CD4-positive, alpha-beta memory T cell (primary cell): Measurements from ENCODE around the gene CAMTA1. TPM values are rescaled to one million over a fixed set of nuclear protein-coding genes. Genes with fewer than 3 reads are reported as not detected.

Experiments used
- CTCF ChIA-PET: fragments of 350-600 bp; sonication (Branson Sonifier 250); formaldehyde crosslinking; loops from one replicate; lab custom pipeline; 2021; ENCODE audit warnings: inconsistent platforms; ENCODE audit not compliant: partially characterized antibody; lab: Charles Lee
- POLR2A ChIA-PET: fragments of 350-600 bp; sonication (Branson Sonifier 250); formaldehyde crosslinking; loops from one replicate; lab custom pipeline; 2021; ENCODE audit not compliant: partially characterized antibody; lab: Charles Lee
- DNase-seq, 5 donors: peaks; one replicate each; pipeline versions ENCODE4 v3.0.0 to v3.0.0-alpha.2; 2020 to 2022; ENCODE audit warnings: mixed read lengths in 1 of 5
- H3K27ac ChIP-seq: one replicate; pipeline ENCODE4 v1.7.0; 2013; ENCODE audit warnings: low read depth, low read length
- H3K27me3 ChIP-seq: 2 replicates; pipeline ENCODE4 v1.7.0; 2013; ENCODE audit warnings: mild to moderate bottlenecking, low read length, moderate library complexity; ENCODE audit not compliant: insufficient read depth
- H3K36me3 ChIP-seq: 2 replicates; pipeline ENCODE4 v1.7.0; 2013; ENCODE audit warnings: mild to moderate bottlenecking, low read length, moderate library complexity; ENCODE audit not compliant: insufficient read depth
- H3K4me1 ChIP-seq: 2 replicates; pipeline ENCODE4 v1.7.0; 2013; ENCODE audit warnings: mild to moderate bottlenecking, low read length, moderate library complexity; ENCODE audit not compliant: insufficient read depth
- H3K4me3 ChIP-seq, 2 donors: one replicate each; pipeline ENCODE4 v1.7.0; 2013; ENCODE audit warnings: low read length in 2 of 2, mild to moderate bottlenecking in 1 of 2
- H3K9me3 ChIP-seq, 2 donors: one replicate each; pipeline ENCODE4 v1.7.0; 2013; ENCODE audit warnings: low read length in 2 of 2, control low read depth in 1 of 2; ENCODE audit not compliant: control insufficient read depth in 1 of 2
- H3K27ac Mint-ChIP-seq, 7 donors: one replicate each; pipeline ENCODE4 v1.8.0; 2020 to 2021; ENCODE audit warnings: mixed read lengths in 7 of 7, mild to moderate bottlenecking in 6 of 7, inconsistent platforms in 3 of 7, moderate library complexity in 3 of 7
- H3K27me3 Mint-ChIP-seq, 2 donors: one replicate each; pipeline ENCODE4 v1.8.0; 2020 to 2021; ENCODE audit warnings: mixed read lengths in 2 of 2
- H3K36me3 Mint-ChIP-seq, 2 donors: one replicate each; pipeline ENCODE4 v1.8.0; 2020 to 2021; ENCODE audit warnings: mixed read lengths in 2 of 2, inconsistent platforms in 1 of 2, mild to moderate bottlenecking in 1 of 2
- H3K4me1 Mint-ChIP-seq, 4 donors: one replicate each; pipeline ENCODE4 v1.8.0; 2020 to 2021; ENCODE audit warnings: mixed read lengths in 4 of 4, mild to moderate bottlenecking in 1 of 4
- H3K4me3 Mint-ChIP-seq, 8 donors: one replicate each; pipeline ENCODE4 v1.8.0; 2020 to 2021; ENCODE audit warnings: mixed read lengths in 8 of 8, mild to moderate bottlenecking in 7 of 8, moderate library complexity in 6 of 8, inconsistent platforms in 3 of 8
- H3K9me3 Mint-ChIP-seq, 8 donors: one replicate each; pipeline ENCODE4 v1.8.0; 2020 to 2021; ENCODE audit warnings: mixed read lengths in 8 of 8, mild to moderate bottlenecking in 5 of 8, inconsistent platforms in 3 of 8, moderate library complexity in 1 of 8
- intact Hi-C: fragments of 100-400 bp; cut with micrococcal nuclease; formaldehyde crosslinking; loops from one replicate; pipeline ENCODE4 v1.15.1; 2023
- polyA plus RNA-seq, 2 donors: library from polyadenylated mRNA; unstranded; fragments of 300-500 nt; fragmentation: Illumina TruSeq; gene quantifications; one replicate each; pipeline ENCODE4 v1.2.3, GENCODE V29; 2021
- total RNA-seq, 2 experiments: library from RNA; stranded (reverse); gene quantifications; one replicate each; pipeline ENCODE4 v1.2.3, GENCODE V29; 2021

CAMTA1 gene
- total and polyA plus RNA-seq, 4 experiments from 2014 or later, result 39.1 to 118 (median 59.9) TPM

DNA sequence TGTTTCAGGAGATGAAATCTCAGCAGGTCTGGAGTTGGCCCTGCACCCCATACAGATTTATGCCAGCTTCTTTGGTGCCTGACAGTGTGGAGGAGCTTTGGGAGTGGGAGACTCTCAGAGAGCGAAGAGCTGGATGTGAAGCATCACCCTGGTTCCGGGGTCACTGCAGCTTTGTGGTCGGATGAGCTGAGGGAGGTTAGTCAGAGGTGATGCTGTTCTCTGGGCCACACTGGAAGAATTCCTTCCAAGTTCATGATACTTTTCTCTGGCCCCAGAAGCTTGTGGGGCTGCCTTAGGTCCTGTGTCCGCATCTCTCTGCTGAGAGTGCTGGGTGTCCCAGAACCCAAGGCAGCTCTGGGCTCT lies 467.8 kb downstream of the CAMTA1 start:
- POLR2A ChIA-PET, result no interaction called here
- DNase-seq, result no peak

DNA sequence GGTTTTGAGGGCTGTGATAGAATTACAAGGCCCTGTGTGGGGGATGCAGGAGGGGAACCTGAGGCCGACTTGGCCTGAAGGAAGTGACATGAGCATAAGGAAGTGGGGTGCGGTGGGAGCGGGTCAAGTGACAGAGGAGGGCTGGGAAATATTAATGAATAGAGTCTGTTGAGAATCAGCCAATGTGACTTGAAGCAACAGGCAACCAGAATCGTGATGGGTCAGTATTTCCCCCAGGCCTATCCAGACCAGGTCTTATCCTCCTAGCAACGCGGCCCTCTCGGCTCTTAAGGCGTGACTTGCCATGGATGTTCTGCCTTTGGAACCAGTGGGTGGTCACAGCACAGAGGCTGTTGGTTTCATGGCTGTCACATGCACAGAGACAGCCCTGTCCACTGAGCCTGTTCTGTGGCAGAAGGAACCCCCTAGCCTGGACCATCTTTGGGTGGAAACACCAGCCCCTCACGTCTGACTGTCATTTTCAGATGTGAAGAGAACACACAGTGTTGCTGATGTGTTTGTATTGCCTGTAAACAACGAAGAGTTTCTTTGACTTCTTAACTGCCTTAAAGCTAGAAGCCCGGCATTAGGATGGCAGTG lies 468.8 kb downstream of the CAMTA1 start:
- H3K27me3 Mint-ChIP-seq, result peaks cover 17 to 21% of the 10 kb centered on the region in 2 donors
- Histone ChIP-seq H3K36me3 (no peaks in the 10 kb centered on the region), H3K4me3 (no peak overlapping the region), H3K9me3 (no peaks in the 10 kb centered on the region), H3K4me1 (no peaks in the 10 kb centered on the region), H3K27ac (no peak overlapping the region), H3K27me3 (no peaks in the 10 kb centered on the region)
- ChIA-PET CTCF (no interaction called here), POLR2A (no interaction called here)
- H3K9me3 Mint-ChIP-seq, result peaks cover 0 to 2% (median 0%) of the 10 kb centered on the region in 8 donors
- H3K4me3 Mint-ChIP-seq, result no peak overlapping the region
- H3K4me1 Mint-ChIP-seq, result no peaks in the 10 kb centered on the region
- DNase-seq, result no peak
- no peak overlapping the region for H3K27ac Mint-ChIP-seq
- H3K36me3 Mint-ChIP-seq, result no peaks in the 10 kb centered on the region
- intact Hi-C loops, result no loop called here

More for the DNA sequence above, 467.8 kb downstream of the CAMTA1 start:
- Histone ChIP-seq H3K4me3 (no peak overlapping the region), H3K9me3 (no peaks in the 10 kb centered on the region), H3K27me3 (no peaks in the 10 kb centered on the region), H3K4me1 (no peaks in the 10 kb centered on the region), H3K27ac (no peak overlapping the region), H3K36me3 (no peaks in the 10 kb centered on the region)
- Mint-ChIP-seq H3K4me1 (no peaks in the 10 kb centered on the region), H3K36me3 (no peaks in the 10 kb centered on the region), H3K27ac (no peak overlapping the region), H3K4me3 (no peak overlapping the region), H3K9me3 (peaks cover 0 to 2% (median 0%) of the 10 kb centered on the region in 8 donors), H3K27me3 (peaks cover 21% of the 10 kb centered on the region in 2 donors)
- intact Hi-C loops, result no loop called here
- CTCF ChIA-PET, result no interaction called here

DNA sequence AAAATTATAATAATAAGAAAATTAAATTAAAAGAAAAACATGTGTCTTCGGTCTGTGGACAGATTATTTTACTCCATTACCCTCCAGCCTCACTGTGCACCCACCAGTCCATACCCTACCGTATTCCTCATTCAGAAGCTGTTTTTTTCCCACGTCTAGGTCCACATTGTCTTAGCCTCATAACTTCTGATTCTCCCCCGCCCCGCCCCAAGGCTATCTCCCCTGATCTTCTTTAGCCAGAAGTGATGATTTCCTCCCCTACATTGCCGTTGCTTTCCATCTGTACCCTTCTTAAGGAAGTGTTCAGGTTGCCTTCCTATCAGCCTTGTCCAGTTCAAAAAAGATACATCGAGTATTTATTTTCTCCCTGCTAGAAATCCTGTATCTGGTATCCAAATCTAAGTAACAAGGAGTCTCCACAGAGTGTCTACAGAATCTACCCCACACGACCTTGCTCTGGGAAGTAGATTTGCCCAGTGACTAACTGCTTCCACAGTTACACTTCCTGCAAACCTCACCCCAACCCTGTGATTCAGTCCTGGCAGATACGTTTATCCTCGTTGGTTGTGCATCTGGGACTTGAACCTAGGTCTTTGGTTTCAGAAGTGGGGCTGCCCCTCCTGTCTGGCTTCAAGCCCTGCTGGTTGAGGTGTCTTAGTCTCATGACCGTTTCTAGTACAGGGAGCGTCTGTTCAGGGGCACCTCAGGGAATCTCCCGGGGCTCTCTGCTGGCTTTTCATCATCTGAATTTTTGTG lies 470.2 kb downstream of the CAMTA1 start:
- no peak overlapping the region for H3K4me3 ChIP-seq
- Mint-ChIP-seq H3K27me3 (peaks cover 16 to 17% of the 10 kb centered on the region in 2 donors), H3K36me3 (no peaks in the 10 kb centered on the region), H3K4me1 (no peaks in the 10 kb centered on the region), H3K27ac (no peak overlapping the region), H3K9me3 (peaks cover 0 to 2% (median 0%) of the 10 kb centered on the region in 8 donors), H3K4me3 (no peak overlapping the region)
- intact Hi-C loops, result no loop called here
- H3K27me3 ChIP-seq, result no peaks in the 10 kb centered on the region
- ChIA-PET POLR2A (no interaction called here), CTCF (no interaction called here)
- no peak overlapping the region for H3K27ac ChIP-seq
- H3K36me3 ChIP-seq, result no peaks in the 10 kb centered on the region
- H3K9me3 ChIP-seq, result no peaks in the 10 kb centered on the region
- no peak for DNase-seq
- H3K4me1 ChIP-seq, result no peaks in the 10 kb centered on the region

DNA sequence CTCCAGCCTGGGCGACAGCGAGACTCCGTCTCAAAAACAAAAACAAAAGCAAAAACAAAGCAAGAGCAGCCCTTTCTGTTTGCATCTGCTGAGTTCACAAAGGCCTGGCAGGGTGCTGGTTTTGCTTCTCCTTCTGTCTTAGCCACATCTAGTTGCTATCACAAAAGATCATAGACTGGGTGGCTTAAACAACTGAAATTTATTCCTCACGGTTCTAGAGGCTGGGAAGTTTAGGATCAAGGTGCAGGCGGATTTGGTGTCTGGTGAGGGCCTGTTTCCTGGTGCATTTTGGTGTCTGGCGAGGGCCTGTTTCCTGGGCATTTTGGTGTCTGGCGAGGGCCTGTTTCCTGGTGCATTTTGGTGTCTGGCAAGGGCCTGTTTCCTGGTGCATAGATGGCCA lies 471.3 kb downstream of the CAMTA1 start:
- Mint-ChIP-seq H3K4me1 (no peaks in the 10 kb centered on the region), H3K9me3 (peaks cover 0 to 1% (median 0%) of the 10 kb centered on the region in 8 donors), H3K4me3 (no peak overlapping the region), H3K27ac (no peak overlapping the region), H3K36me3 (no peaks in the 10 kb centered on the region), H3K27me3 (peaks cover 11 to 14% of the 10 kb centered on the region in 2 donors)
- intact Hi-C loops, result no loop called here
- H3K4me1 ChIP-seq, result no peaks in the 10 kb centered on the region
- H3K36me3 ChIP-seq, result no peaks in the 10 kb centered on the region
- no peaks in the 10 kb centered on the region for H3K27me3 ChIP-seq
- CTCF ChIA-PET, result no interaction called here
- no peaks in the 10 kb centered on the region for H3K9me3 ChIP-seq
- H3K27ac ChIP-seq, result no peak overlapping the region
- POLR2A ChIA-PET, result no interaction called here
- no peak overlapping the region for H3K4me3 ChIP-seq
- no peak for DNase-seq

DNA sequence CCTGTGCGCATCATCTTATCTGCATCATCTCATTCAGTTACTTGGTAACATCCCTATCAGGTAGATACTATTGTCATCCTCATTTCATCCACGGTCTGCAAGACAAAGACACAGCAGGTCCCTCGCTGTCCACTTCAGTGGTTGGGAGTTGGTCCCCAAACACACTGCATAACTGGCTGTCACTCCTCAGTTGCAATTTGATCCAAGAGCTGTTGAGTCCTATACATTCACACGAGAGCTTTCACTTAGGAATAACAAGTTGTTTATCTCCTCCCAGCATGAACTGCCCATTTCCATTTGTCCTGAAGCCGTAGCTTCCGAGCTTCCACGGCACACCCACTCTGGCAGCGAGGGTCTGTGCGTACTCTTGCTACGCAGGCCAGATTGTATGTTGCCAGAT lies 472.0 kb downstream of the CAMTA1 start:
- Mint-ChIP-seq H3K4me1 (no peaks in the 10 kb centered on the region), H3K4me3 (no peak overlapping the region), H3K27me3 (peaks cover 8% of the 10 kb centered on the region in 2 donors), H3K9me3 (peaks cover 0 to 1% (median 0%) of the 10 kb centered on the region in 8 donors), H3K27ac (no peak overlapping the region), H3K36me3 (no peaks in the 10 kb centered on the region)
- Histone ChIP-seq H3K9me3 (no peaks in the 10 kb centered on the region), H3K4me1 (no peaks in the 10 kb centered on the region), H3K4me3 (no peak overlapping the region), H3K36me3 (no peaks in the 10 kb centered on the region), H3K27ac (no peak overlapping the region), H3K27me3 (no peaks in the 10 kb centered on the region)
- no peak for DNase-seq
- intact Hi-C loops, result no loop called here
- ChIA-PET POLR2A (no interaction called here), CTCF (no interaction called here)

DNA sequence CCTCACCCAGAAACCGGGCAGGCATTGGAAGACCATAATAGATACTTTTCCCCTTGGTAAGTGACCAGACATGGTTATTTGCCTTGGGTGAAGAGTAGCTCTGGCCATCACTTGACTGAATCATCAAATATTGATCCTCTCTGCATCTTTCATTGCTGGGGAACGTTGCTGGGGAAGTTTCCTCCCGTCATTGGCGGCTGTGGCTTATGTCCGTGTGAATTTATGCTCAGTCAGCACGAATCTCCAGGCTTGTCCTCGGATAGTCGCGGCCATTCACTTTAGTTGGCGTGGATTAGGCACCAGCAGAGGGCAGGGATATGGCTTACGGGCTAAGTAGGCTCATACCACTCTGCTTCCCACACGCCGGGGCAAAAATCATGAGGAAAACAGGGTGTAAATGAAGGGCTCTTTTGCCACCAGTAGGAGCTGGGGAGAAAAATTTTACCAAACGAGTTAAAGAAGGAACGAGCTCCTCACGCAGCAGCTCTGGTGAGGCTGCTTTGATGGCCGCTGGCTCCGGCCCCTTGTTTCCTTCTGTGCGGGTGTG lies 473.4 kb downstream of the CAMTA1 start:
- POLR2A ChIA-PET, result no interaction called here
- DNase-seq, result no peak
- Histone ChIP-seq H3K9me3 (no peaks in the 10 kb centered on the region), H3K27ac (no peak overlapping the region), H3K4me1 (no peaks in the 10 kb centered on the region), H3K36me3 (no peaks in the 10 kb centered on the region), H3K4me3 (no peak overlapping the region), H3K27me3 (no peaks in the 10 kb centered on the region)
- H3K9me3 Mint-ChIP-seq, result peaks cover 0 to 1% (median 0%) of the 10 kb centered on the region in 8 donors
- H3K27me3 Mint-ChIP-seq, result peaks cover 9 to 18% of the 10 kb centered on the region in 2 donors
- CTCF ChIA-PET, result no interaction called here
- no peaks in the 10 kb centered on the region for H3K4me1 Mint-ChIP-seq
- no peaks in the 10 kb centered on the region for H3K36me3 Mint-ChIP-seq
- H3K27ac Mint-ChIP-seq, result peak overlapping the region in 1 of 7 donors; percentile 30
- H3K4me3 Mint-ChIP-seq, result no peak overlapping the region
- intact Hi-C loops, result no loop called here

DNA sequence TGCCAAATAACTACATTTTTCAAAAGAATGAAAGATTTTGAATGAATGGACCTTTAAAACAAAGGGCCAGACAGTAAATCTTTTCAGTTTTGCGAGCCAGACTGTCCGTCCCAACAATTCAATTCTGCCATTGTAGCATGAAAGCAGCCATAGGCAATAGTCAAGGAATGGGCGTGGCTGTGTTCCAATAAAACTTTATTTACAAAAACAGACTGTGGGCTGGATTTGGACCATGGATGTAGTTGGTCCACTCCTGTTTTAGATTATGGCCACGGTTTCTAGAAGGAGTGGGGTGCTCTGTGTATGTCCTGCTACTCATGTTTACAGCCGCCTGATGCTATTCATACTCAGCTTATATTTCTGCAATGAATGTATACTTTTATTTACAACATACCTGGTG lies 474.7 kb downstream of the CAMTA1 start:
- H3K36me3 Mint-ChIP-seq, result no peaks in the 10 kb centered on the region
- Histone ChIP-seq H3K27me3 (no peaks in the 10 kb centered on the region), H3K4me1 (no peaks in the 10 kb centered on the region), H3K9me3 (no peaks in the 10 kb centered on the region), H3K36me3 (no peaks in the 10 kb centered on the region), H3K27ac (no peak overlapping the region), H3K4me3 (no peak overlapping the region)
- H3K4me1 Mint-ChIP-seq, result no peaks in the 10 kb centered on the region
- ChIA-PET CTCF (no interaction called here), POLR2A (no interaction called here)
- peaks cover 7 to 19% of the 10 kb centered on the region in 2 donors for H3K27me3 Mint-ChIP-seq
- no peaks in the 10 kb centered on the region for H3K9me3 Mint-ChIP-seq
- H3K27ac Mint-ChIP-seq, result no peak overlapping the region
- no peak for DNase-seq
- H3K4me3 Mint-ChIP-seq, result no peak overlapping the region
- intact Hi-C loops, result no loop called here
